NCI-H526 (cell line): ENCODE measurements around the gene LDLRAD4.

Experiments used
- DNase-seq, 2 experiments: peaks; one replicate each; lab custom pipeline; 2025; lab: John Stamatoyannopoulos, UW

Gene LDLRAD4

GRCh38 chr18:13218368-13218991 lies at the start of gene LDLRAD4:
Gene LDLRAD4, plus strand, starts transcription at chr18:13218760.
- peak in 1 of 2 experiments; percentile 72 for DNase-seq

DNA sequence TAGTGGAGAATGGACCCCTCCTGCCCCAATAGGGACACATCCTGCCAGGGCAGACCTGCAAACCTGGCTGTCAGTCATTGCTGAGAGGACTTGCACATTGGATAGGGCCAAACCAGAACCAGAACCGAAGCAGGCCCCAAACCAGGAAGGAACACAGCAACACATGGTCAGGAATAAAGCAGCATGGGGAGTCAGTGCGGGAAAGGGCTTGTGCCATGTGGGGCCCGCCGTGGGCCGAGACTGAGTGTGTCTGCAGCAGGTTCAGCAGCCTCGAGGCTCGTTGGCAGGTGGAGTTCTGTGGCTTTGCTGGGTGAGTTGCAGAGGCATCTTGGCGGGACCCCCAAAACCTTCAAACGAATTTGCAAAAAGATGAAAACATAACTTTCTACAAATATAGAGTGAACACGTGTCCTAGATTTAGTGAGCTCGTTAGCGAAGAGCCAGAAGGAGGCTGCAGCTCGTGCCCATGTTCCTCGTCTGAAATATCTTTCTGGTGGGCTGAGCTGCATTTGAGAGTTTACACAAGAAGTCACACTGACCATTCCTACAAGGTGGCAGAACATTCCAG lies 44.9 kb upstream of the LDLRAD4 start:
- no peak for DNase-seq

GRCh38 chr18:13175266-13175665 lies 43.3 kb upstream of the LDLRAD4 start:
- no peak for DNase-seq

DNA sequence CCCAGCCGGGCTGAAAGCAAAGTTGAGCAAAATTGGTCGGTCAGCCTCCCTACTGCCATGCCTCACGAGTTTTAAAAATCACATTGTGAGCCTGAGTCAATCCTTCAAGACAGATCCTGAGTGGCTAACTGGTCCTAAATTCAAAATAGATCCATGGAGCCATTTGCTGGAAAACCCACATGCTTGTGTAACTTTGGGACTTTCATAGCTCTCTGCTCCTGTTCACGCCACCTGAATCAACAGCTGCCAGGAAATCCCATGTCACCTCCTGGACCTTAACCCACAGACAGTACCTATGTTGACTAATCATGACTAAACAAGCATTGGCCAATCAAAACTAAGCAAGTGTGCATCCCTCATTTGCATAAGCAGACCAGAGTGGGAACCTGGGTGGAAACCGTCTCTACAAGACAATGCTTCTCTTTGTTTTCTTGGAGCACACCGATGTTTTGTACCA lies 42.8 kb upstream of the LDLRAD4 start:
- DNase-seq = peak; percentile 72 to 79

DNA sequence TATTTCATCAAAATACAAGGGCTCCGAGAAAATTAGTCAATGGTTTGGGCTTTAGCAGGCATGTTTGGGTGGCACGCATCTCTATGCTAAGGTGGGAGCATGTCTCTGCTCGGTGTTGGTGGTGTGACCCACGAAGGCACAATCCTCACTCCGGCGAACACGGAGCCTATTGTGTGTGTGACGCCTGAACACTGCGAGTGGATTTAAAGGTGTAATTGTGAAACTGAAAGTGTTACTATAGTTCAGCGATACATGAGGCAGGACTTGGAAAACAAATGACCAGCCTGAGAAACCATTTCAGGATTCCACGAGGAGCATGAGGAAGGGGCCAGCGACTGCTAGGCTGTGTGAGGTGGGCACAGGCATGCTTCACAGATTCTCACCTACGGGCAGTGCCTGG lies 41.7 kb upstream of the LDLRAD4 start:
- no peak for DNase-seq

DNA sequence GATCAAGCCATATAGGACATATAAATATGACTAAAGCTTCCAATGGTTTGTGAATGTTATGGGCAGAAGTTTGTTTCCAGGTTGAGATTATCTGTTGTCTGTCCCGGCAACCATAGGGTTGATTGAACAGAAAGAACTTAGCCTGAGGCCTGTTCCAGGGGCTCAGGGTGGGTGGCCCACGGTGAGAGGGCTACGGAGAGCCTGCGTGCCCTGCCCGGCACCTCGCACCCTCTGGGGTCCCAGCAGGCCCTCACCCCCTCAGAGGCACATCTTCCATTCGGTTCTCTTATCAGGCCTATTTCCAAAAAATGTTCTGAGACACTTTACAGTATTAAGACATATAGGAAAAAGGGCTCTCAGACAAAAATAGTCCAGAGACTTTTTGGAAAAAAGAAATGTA lies 40.4 kb upstream of the LDLRAD4 start:
- DNase-seq = no peak

GRCh38 chr18:13178976-13179375 lies 39.6 kb upstream of the LDLRAD4 start:
- DNase-seq = no peak

DNA sequence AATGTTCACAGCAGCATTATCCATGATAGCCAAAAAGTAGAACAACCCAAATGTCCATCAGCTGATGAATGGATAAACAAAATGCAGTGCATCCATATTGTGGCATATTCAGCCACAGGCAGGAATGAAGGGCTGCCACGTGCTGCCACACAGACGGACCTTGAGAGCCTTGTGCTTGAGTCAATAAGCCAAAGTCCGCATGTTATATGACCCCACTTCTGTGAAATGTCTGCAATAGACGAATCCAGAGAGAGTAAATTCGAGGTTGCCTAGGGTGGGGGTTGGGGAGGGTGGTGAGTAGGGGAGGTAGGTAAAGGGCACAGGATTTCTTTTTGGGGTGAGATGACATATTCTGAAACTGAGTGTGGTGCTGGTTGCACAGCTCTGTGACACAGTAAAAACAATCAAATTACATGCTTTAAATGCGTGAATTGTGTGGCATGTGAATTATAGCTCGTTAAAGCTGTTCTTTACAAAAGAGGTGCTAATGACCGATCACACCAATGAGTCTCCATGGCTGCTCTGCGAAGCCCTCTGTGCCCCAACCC lies 38.9 kb upstream of the LDLRAD4 start:
- DNase-seq = no peak

GRCh38 chr18:13180614-13181375 lies 37.8 kb upstream of the LDLRAD4 start:
- no peak for DNase-seq

GRCh38 chr18:13181765-13182164 lies 36.8 kb upstream of the LDLRAD4 start:
- no peak for DNase-seq

GRCh38 chr18:13183359-13183758 lies 35.2 kb upstream of the LDLRAD4 start:
- DNase-seq = peak in 1 of 2 experiments; percentile 30

GRCh38 chr18:13183790-13184189 lies 34.8 kb upstream of the LDLRAD4 start:
- DNase-seq = no peak

- DNase-seq = no peak
Measured at GRCh38 chr18:13184396-13184795, 34.2 kb upstream of the LDLRAD4 start.

- no peak for DNase-seq
Measured at GRCh38 chr18:13185675-13186198, 32.8 kb upstream of the LDLRAD4 start.

DNA sequence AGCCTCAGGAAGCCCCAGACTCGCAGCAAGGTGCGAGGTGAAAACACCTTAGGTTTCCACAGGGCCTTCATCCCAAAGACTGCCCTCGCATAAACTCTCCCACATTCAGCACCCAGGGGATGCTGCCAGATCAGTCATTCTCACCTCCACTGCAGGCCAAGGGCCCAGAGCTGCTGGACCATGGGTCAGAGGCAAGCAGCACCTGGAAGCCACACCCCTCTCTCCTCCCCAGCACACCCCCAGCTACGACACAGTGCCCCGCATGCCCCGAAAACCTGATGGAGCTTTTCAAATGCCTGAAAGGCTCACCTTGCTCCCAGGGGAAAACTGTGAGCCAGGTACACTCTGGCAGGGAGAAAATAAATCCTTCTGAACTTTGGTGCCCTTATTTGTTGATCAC lies 31.9 kb upstream of the LDLRAD4 start:
- DNase-seq = no peak

DNA sequence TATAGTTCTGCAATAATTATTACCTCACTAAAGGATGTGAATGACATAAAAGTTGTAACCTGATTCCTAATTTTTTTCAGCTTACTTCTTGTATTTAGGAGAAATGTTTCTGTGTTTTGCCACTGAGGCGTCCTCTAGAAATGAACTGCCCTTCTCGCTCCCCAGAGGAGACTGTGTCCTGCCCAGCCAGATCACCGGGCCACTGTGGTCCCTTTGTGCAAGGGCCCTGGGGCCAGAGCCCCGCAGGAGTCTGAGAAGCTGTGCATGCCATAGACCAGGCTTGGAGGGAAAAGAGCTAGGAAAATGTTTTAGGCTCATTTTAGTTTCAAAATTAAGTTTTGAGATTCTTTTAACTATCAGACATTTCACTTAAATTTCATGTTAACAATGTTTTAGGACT lies 31.1 kb upstream of the LDLRAD4 start:
- DNase-seq = no peak

- DNase-seq = no peak
Measured at GRCh38 chr18:13191031-13191430, 27.5 kb upstream of the LDLRAD4 start.

- DNase-seq = no peak
Measured at GRCh38 chr18:13191779-13192178, 26.8 kb upstream of the LDLRAD4 start.

- DNase-seq = no peak
Measured at GRCh38 chr18:13192970-13193369, 25.6 kb upstream of the LDLRAD4 start.

DNA sequence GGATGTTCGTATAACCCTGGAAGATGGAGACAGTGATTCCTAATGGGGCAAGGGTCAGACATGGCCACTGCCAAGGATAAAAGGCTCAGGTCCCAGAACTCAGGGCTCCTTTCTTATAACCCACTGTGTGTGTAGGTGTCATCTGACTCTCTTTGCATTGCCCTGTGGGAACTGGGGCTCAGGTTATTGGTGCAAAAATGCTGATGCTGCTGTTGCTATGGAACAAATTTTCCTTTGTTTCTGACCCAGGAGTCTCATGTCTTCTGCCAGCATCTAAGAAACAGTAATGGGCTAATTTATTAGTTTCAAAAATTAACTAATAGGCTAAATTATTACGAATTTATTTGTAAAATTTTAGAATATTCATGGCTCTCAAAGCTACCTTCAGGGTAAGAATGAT lies 24.3 kb upstream of the LDLRAD4 start:
- DNase-seq = no peak

DNA sequence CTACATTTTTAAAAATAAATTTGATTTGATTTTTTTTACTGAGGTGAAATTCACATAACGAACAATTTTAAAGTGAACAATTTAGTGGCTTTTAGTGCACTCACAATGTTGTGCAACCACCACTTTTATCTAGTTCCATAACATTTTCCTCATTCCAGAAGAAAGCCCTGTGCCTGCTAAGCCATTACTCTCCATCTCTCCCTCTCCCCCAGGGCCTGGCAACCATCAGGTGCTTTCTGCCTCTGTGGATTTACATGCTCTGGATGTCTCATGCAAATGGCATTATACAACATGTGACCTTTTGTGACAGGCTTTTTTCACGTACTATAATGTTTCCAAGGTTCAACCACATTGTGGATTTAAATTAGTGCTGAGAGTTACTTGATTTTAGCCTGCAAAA lies 19.9 kb upstream of the LDLRAD4 start:
- DNase-seq = peak in 1 of 2 experiments; percentile 20

DNA sequence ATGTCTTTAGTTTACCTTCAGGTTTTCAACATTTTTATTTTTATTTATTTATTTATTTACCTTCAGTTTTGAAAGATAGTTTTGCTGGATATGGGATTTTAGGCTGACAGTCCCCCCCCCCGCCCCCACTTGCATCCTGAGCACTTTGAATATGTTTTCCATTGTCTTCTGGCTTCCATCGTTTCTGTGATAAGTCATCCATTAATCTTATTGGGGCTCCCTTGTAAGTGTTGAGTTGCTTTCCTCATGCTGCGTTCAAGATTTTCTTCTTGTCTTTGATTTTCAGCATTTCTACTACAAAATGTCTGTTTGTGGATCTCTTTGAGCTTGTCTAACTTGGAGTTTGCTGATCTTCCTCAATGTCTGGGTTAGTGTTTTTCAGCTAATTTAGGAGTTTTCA lies 19.4 kb upstream of the LDLRAD4 start:
- no peak for DNase-seq

DNA sequence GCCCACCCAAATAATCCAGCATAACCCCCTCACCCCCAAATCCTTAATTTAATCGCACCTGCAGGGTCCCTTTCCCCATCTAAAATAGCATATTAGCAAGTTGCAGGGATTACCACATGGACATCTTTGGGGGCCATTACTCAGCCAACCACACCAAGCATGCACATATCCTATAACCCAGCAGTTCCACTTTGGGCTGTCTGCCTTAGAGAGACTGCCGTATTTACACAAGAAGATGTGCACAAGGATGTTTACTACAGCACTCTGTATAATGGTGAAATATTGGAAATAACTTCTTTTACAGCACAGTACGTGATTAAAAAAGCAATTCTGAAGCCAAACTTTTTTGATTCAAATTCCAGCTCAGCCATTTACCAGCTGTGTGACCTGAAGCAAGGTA lies 17.3 kb upstream of the LDLRAD4 start:
- no peak for DNase-seq
